ENCODE data around the gene PPP1R37. TPM values are rescaled to one million over a fixed set of nuclear protein-coding genes. Genes with fewer than 3 reads are reported as not detected.

Gene PPP1R37
- total RNA-seq, 4 donors from 2014 or later: 17.2 to 32.4 (median 17.8) TPM

DNA sequence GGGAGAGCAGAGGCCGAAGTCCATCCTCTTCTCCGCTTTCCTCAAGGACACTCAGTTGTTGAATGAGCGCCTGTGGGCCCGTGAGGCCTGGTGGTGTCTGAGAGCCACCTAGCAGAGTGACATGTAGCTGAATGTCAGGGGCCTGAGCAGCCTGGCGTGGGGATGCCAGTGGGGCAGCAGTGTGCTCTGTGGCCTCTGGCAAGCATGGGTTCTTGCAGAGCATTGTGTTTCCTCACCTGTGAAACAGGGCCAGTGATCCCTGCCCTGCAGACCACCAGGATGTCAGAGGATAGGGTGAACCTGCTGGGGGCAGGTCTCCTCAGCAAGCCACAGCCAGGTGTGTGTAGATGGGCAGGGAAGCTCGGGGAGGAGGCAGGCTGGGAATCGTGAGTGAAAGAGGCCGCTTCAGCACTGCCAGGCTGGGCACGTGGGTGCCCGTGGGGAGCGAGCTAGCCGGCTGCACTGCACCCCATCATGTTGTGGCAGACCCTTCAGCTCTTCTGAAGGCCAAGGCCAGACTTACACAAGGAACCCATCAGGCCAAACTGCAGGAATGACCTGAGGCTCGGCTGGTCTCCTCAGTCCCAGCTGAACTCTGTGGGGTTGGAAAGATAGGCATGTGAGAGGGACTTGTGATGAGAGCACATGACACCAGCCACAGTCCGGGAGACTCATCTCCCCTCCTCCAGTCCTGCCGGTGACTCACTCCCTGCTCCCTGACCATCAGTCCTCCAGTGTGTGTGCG is 5.0 kb downstream of the PPP1R37 start:
- TF ChIP-seq, protein P1, sequence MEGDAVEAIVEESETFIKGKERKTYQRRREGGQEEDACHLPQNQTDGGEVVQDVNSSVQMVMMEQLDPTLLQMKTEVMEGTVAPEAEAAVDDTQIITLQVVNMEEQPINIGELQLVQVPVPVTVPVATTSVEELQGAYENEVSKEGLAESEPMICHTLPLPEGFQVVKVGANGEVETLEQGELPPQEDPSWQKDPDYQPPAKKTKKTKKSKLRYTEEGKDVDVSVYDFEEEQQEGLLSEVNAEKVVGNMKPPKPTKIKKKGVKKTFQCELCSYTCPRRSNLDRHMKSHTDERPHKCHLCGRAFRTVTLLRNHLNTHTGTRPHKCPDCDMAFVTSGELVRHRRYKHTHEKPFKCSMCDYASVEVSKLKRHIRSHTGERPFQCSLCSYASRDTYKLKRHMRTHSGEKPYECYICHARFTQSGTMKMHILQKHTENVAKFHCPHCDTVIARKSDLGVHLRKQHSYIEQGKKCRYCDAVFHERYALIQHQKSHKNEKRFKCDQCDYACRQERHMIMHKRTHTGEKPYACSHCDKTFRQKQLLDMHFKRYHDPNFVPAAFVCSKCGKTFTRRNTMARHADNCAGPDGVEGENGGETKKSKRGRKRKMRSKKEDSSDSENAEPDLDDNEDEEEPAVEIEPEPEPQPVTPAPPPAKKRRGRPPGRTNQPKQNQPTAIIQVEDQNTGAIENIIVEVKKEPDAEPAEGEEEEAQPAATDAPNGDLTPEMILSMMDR (IDR thresholded peaks at IDR 0.05; ENCODE audit: low read depth): no peak

DNA sequence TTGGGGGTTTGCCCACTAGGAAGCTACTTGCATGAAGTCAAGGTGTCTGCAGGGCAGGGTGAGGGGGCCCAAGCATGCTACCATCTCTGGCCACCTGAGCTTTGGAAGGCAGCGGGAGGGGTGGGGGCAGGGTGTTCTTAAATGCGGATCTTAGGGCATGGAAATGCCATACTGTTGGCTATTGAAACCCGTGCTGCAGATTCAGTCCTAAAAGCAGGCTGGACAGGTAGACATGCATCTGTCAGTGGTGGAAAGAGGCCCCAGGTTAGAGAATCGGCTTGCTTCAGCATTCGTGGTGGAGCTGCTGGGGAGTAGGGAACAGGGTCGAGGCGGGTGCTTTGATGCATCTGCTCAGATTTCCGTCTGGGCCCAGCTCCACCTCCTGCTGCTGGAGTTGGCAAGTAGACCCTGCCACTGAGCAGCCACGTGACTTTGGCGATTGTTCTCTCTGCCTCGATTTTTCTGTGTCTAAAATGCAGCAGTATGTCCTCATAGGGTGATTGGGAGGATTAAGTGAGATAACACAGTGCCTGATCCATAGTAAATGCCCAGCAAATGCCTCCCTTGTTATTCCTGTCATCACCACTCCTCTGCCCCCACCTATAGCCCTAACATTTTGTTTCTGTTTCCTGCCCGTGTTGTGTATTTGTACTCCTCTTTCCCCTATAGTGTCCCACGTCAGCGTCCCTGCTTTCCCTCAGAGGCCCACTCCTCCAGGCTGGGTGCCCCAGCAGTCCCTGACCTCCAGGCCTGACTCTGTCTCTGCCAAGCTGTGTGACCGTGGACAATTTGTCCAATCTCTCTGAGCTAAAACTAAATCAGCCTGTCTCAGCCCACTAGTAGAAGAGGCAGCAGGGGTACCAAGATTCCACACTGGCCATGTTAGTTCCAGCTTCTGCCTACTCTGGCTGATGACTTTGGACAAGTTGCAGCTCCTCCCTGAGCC is 5.8 kb downstream of the PPP1R37 start:
- TF ChIP-seq, protein P1 (IDR thresholded peaks at IDR 0.05; ENCODE audit: low read depth): no peak

DNA sequence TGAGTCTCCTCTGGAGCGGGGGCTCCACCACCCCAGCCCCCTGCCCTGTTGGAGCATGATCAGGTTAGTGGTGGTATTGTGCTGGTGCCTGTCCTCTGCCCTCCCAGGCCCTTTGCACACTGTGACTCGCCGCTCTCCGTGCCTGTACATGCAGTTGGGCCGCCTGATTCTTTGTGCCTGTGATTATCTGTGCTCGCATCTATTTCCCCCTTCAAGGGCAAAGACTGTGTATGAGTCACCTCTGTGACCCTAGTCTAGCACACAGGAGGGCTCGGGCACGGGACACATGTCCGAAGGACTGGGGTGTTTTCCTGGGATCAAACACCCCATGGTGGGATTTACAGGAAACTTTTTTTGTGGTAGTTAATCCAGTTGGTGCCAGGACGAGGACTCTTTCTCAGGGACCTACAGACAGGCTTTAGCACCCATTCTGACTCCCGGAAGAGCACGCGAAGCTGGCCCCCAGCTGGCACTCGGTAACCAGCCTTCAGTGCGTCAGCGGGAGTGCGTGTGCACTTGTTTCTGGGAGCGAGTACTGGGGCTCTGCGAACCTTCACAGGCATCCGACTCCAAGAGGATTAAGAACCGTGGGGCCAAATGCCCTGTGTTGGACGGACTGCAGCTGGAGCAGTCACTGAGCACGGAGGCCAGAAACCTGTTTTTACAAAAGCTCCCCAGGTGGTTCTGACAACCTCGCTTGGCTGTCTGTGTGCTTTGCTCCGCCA is 6.7 kb downstream of the PPP1R37 start:
- TF ChIP-seq, protein P1 (IDR thresholded peaks at IDR 0.05; ENCODE audit: low read depth): no peak

DNA sequence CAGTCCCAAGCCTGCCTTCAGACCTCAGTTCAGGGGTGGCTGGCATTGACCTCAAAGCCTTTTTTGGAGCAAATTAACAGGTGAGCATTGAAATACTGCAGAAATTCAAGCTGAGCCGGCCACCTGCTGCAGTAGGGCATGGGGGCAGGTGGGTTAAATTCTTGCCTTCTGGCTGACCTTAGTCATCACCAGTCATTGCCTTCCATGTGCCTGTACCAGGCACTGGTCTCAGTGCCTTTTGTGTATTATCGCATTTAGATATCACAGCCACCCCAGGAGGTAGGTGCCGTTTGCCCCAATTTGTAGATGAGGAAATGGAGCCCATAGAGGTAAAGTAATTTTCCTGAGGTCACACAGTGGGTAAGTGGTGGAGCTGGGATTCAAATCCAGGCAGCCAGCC is 7.2 kb downstream of the PPP1R37 start:
- TF ChIP-seq, protein P1 (IDR thresholded peaks at IDR 0.05; ENCODE audit: low read depth): no peak

DNA sequence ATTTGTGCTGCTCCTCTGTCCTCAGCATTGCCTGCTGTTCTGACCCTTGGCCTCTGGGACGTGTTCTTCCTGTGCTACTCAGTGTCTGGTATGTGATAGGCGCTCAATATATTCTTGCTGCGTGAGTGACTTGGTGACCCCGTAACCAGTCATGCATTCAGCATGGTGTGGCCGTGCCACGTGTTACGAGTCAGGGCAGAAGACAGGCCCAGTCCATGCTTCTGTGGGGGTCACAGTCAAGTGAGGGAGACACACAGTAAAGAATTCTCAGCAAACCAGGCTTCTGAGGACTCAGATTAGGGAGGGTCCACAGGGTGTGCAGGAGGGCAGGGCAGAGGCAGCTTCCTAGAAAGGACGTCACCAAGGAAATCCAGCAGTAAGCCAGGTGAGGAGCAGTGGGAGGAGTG is 7.9 kb downstream of the PPP1R37 start:
- TF ChIP-seq, protein P1 (IDR thresholded peaks at IDR 0.05; ENCODE audit: low read depth): no peak

DNA sequence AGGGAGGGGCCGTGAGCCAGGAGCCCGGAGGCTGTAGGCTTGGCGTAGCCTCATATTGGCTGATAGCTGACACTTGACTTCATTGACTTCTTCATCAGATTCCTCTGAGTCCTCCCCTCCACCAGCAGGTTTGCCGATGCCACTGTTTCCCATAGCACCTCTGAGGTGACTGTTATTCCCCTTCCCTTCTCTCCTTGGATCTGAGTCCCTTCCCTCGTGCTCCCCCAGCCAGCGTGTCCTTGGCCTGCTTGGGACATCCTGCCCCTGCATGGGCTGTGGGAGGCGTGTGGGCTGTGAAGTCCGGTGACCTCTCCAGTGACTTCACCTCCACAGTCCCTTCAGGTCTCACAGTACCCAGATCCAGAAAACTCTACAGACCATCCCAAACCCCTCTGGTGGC is 8.8 kb downstream of the PPP1R37 start:
- TF ChIP-seq, protein P1 (IDR thresholded peaks at IDR 0.05; ENCODE audit: low read depth): no peak

Data from subcutaneous adipose tissue (tissue), 4 donors.